Measurements from ENCODE around the gene KLHL29.

Gene KLHL29

GRCh38 chr2:23513872-23514793, 129.2 kb downstream of the KLHL29 start:
- no peak for TF ChIP-seq REST (IDR thresholded peaks at IDR 0.05; ENCODE audit: insufficient read depth in 1 of 2, low read depth in 2 of 2, low read length in 2 of 2)
- no peak for TF ChIP-seq TAF1 (IDR thresholded peaks at IDR 0.05; ENCODE audit: borderline replicate concordance, insufficient read depth, low read length)
- TF ChIP-seq POLR2AphosphoS5 (IDR thresholded peaks at IDR 0.05; ENCODE audit: low read depth, low read length), result no peak
- TF ChIP-seq FOXP2 (optimal IDR thresholded peaks at IDR 0.05; ENCODE audit: borderline replicate concordance, extremely low read depth, extremely low read length, insufficient read depth), result no peak
- TF ChIP-seq SIN3A (IDR thresholded peaks at IDR 0.05; ENCODE audit: borderline replicate concordance, insufficient read depth, low read length), result no peak

DNA sequence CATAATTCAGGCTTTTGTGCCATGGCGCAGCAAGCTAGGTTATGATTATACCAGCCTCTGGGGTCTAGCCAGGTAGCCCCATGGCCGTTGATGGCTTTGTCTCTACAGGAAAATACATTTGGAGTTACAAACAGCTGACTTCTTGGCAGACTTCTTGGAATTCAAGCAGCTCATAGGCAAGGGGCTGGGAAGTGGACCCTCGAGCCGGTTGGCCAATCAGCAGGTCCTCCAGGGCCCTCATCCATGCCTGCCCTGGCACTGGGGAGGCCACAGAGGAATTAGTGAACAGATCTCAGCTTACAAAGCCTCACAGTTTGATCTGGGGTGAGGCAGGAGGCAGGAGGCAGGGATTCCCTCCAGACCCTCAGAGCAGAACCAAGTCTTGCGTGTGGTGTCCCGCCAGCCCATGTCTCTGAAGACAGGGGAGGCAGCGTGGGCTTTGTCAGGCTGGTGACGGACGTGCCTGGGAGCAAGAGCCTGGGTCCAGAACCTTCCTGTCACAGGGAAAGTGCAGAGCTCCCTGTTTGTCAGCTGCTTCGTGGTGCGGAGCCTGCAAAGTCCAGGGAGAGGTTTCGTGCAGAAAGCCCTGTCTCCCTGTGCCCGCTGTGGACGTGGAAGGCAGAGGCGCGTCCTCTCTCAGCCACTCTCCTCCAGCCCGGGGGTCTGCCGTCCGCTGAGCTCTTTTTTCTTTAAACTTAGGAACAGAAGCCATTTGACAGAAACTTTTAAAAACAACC, 131.7 kb downstream of the KLHL29 start:
- TF ChIP-seq TAF1 (IDR thresholded peaks at IDR 0.05; ENCODE audit: borderline replicate concordance, insufficient read depth, low read length), result no peak
- TF ChIP-seq FOXP2 (optimal IDR thresholded peaks at IDR 0.05; ENCODE audit: borderline replicate concordance, extremely low read depth, extremely low read length, insufficient read depth), result no peak
- no peak for TF ChIP-seq SIN3A (IDR thresholded peaks at IDR 0.05; ENCODE audit: borderline replicate concordance, insufficient read depth, low read length)
- TF ChIP-seq POLR2AphosphoS5 (IDR thresholded peaks at IDR 0.05; ENCODE audit: low read depth, low read length), result no peak
- no peak for TF ChIP-seq REST (IDR thresholded peaks at IDR 0.05; ENCODE audit: insufficient read depth in 1 of 2, low read depth in 2 of 2, low read length in 2 of 2)

- TF ChIP-seq TAF1 (IDR thresholded peaks at IDR 0.05; ENCODE audit: borderline replicate concordance, insufficient read depth, low read length) (no peak), REST (IDR thresholded peaks at IDR 0.05; ENCODE audit: insufficient read depth in 1 of 2, low read depth in 2 of 2, low read length in 2 of 2) (no peak), FOXP2 (optimal IDR thresholded peaks at IDR 0.05; ENCODE audit: borderline replicate concordance, extremely low read depth, extremely low read length, insufficient read depth) (no peak), SIN3A (IDR thresholded peaks at IDR 0.05; ENCODE audit: borderline replicate concordance, insufficient read depth, low read length) (no peak), POLR2AphosphoS5 (IDR thresholded peaks at IDR 0.05; ENCODE audit: low read depth, low read length) (no peak)
These were observed 133.7 kb downstream of the KLHL29 start for GRCh38 chr2:23518481-23519333.

DNA sequence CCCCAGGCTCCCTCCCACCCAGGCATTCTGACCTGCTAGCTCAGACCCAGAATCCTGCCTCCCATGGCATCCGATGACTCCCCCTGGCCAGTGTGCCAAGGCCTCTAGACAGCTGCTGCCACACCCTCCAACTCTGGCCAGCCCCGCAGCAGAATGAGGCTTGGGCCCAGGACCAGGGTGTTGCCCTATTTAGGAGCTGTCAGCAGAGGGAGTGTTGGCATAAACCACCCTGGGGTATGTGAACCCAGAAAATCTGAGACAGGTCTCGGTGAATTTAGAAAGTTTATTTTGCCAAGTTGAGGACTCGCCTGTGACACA, 134.3 kb downstream of the KLHL29 start:
- TF ChIP-seq POLR2AphosphoS5 (IDR thresholded peaks at IDR 0.05; ENCODE audit: low read depth, low read length) (no peak), TAF1 (IDR thresholded peaks at IDR 0.05; ENCODE audit: borderline replicate concordance, insufficient read depth, low read length) (no peak), SIN3A (IDR thresholded peaks at IDR 0.05; ENCODE audit: borderline replicate concordance, insufficient read depth, low read length) (no peak)

DNA sequence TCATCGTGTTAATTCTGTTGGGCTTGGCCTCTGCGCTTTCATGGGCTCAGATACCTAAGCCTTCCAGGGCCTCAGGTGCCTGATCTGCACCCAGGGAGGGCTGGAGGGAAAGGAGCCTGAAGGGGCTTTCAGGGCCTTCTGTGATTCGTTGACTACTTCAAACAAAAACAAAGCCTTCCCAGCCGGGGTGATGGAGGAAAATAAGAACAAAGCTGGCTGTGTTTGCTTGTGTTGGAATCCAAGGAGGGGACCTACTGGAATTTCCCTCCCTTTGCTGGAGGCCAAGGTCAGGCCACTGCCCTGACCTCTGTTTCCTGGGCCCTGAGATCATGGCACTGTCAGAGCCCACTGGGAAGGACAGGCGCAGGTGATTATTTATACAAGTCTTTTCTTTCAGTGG, 135.3 kb downstream of the KLHL29 start:
- TF ChIP-seq TAF1 (IDR thresholded peaks at IDR 0.05; ENCODE audit: borderline replicate concordance, insufficient read depth, low read length) (no peak), REST (IDR thresholded peaks at IDR 0.05; ENCODE audit: insufficient read depth in 1 of 2, low read depth in 2 of 2, low read length in 2 of 2) (no peak), SIN3A (IDR thresholded peaks at IDR 0.05; ENCODE audit: borderline replicate concordance, insufficient read depth, low read length) (no peak), POLR2AphosphoS5 (IDR thresholded peaks at IDR 0.05; ENCODE audit: low read depth, low read length) (no peak), FOXP2 (optimal IDR thresholded peaks at IDR 0.05; ENCODE audit: borderline replicate concordance, extremely low read depth, extremely low read length, insufficient read depth) (no peak)
